ENCODE data around the gene TSC22D2. TPM values are rescaled to one million over a fixed set of nuclear protein-coding genes. Genes with fewer than 3 reads are reported as not detected.

Gene TSC22D2
- total RNA-seq, 2 experiments from 2014 or later = 47.3 to 49.3 TPM

DNA sequence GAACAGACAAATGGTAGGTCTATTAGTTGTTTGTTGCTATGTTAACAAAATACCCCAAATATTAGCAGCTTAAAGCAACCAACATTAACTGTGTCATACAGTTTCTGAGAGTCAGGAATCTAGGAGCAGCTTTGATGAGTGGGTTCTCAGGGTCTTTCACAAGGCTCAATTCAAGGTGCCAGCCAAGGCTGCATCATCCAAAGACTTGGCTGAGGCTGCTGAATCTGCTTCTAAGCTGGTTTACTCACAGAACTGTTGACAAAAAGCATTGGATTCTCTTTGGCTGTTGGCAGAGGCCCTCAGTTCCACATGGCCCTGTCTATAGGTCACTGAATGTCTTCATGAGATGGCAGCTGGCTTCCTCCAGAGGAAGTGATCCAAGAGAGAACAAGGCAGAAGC is 40.3 kb upstream of the TSC22D2 start:
- Mint-ChIP-seq H3K4me3 (no peak overlapping the region), H3K4me1 (ENCODE audit: low read depth) (no peaks in the 10 kb centered on the region), H3K27me3 (no peaks in the 10 kb centered on the region), H3K27ac (no peak overlapping the region), H3K36me3 (ENCODE audit: low read depth) (no peaks in the 10 kb centered on the region), H3K9me3 (no peaks in the 10 kb centered on the region)
- no peaks in the 10 kb centered on the region for H3K27me3 ChIP-seq (ENCODE audit: control insufficient read depth in 1 of 2, insufficient read depth in 2 of 2, low read length in 2 of 2)
- CTCF ChIA-PET = no interaction called here
- H3K36me3 ChIP-seq (ENCODE audit: insufficient read depth, low read length) = no peaks in the 10 kb centered on the region
- intact Hi-C loops (cut with DNase I, micrococcal nuclease) = no loop called here
- TF ChIP-seq, protein P1, sequence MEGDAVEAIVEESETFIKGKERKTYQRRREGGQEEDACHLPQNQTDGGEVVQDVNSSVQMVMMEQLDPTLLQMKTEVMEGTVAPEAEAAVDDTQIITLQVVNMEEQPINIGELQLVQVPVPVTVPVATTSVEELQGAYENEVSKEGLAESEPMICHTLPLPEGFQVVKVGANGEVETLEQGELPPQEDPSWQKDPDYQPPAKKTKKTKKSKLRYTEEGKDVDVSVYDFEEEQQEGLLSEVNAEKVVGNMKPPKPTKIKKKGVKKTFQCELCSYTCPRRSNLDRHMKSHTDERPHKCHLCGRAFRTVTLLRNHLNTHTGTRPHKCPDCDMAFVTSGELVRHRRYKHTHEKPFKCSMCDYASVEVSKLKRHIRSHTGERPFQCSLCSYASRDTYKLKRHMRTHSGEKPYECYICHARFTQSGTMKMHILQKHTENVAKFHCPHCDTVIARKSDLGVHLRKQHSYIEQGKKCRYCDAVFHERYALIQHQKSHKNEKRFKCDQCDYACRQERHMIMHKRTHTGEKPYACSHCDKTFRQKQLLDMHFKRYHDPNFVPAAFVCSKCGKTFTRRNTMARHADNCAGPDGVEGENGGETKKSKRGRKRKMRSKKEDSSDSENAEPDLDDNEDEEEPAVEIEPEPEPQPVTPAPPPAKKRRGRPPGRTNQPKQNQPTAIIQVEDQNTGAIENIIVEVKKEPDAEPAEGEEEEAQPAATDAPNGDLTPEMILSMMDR (IDR thresholded peaks at IDR 0.05) = no peak
- no peak overlapping the region for H3K4me3 ChIP-seq (ENCODE audit: low read length)
- no peak for DNase-seq
- no peak for ATAC-seq (ENCODE audit: poor library complexity)
- H3K9me3 ChIP-seq (ENCODE audit: control insufficient read depth in 1 of 2, insufficient read depth in 1 of 2, low read length in 2 of 2) = no peaks in the 10 kb centered on the region
- H3K27ac ChIP-seq (ENCODE audit: low read depth in 1 of 2, low read length in 2 of 2) = no peak overlapping the region
- no peaks in the 10 kb centered on the region for H3K4me1 ChIP-seq (ENCODE audit: insufficient read depth, low read length)
- POLR2A ChIA-PET = no interaction called here

DNA sequence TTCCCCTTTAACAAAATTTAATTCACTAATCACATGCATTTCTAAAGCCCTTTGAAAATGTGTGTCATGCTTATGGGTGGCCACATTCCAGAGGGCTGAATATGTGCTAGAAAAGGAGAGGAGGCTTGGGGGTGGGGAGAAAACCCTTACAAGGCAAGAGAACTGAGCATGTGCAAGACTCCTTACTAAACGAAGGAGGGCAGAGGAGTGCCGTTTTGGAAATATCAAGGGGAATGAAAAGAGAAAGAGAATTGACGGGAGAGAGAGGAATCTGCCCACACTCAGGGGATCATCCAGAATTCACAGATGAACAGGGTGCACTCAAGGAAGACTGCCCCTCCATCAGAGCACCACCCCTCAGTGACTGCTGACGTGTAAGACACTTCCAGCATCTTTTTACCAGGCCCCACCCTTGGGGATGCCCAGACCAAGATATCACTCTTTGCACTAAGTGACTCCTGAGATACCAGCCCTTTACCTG is 37.9 kb upstream of the TSC22D2 start:
- intact Hi-C loops (cut with DNase I, micrococcal nuclease) = loop anchor here in 1 of 2 experiments (5.0 kb wide), 1 partner anchor 42 kb away; no protein-coding TSS in a partner anchor
- no peak overlapping the region for H3K4me3 Mint-ChIP-seq
- no peak for ATAC-seq (ENCODE audit: poor library complexity)

DNA sequence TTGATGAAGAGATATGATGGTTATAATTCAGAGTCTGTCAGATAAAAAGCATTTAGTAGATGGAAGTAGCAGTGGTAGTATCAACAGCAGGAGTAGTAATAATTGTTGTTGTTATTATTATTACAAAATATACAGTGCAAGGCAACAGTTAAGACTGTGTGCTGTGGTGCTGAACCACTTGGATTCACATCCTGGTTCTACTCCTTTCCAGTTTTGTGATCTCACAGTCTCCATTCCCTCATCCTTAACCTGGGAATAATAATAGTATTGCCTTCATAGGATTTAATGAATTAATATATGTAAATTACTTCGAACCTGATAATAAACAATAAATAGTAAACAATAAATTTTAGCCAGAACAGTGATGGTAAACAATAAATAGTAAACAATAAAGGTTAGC is 37.1 kb upstream of the TSC22D2 start:
- CTCF ChIA-PET = no interaction called here

More for the DNA sequence above, 37.9 kb upstream of the TSC22D2 start:
- no peaks in the 10 kb centered on the region for H3K9me3 Mint-ChIP-seq
- Histone ChIP-seq H3K27me3 (ENCODE audit: control insufficient read depth in 1 of 2, insufficient read depth in 2 of 2, low read length in 2 of 2) (no peaks in the 10 kb centered on the region), H3K36me3 (ENCODE audit: insufficient read depth, low read length) (no peaks in the 10 kb centered on the region), H3K9me3 (ENCODE audit: control insufficient read depth in 1 of 2, insufficient read depth in 1 of 2, low read length in 2 of 2) (no peaks in the 10 kb centered on the region), H3K4me3 (ENCODE audit: low read length) (no peak overlapping the region), H3K27ac (ENCODE audit: low read depth in 1 of 2, low read length in 2 of 2) (no peak overlapping the region), H3K4me1 (ENCODE audit: insufficient read depth, low read length) (no peaks in the 10 kb centered on the region)
- H3K36me3 Mint-ChIP-seq (ENCODE audit: low read depth) = no peaks in the 10 kb centered on the region
- ChIA-PET CTCF (no interaction called here), POLR2A (no interaction called here)
- no peaks in the 10 kb centered on the region for H3K4me1 Mint-ChIP-seq (ENCODE audit: low read depth)
- H3K27ac Mint-ChIP-seq = no peak overlapping the region
- no peaks in the 10 kb centered on the region for H3K27me3 Mint-ChIP-seq
- no peak for DNase-seq
- TF ChIP-seq, protein P1 (IDR thresholded peaks at IDR 0.05) = no peak

More for the DNA sequence above, 37.1 kb upstream of the TSC22D2 start:
- POLR2A ChIA-PET = no interaction called here
- Histone ChIP-seq H3K4me3 (ENCODE audit: low read length) (no peak overlapping the region), H3K9me3 (ENCODE audit: control insufficient read depth in 1 of 2, insufficient read depth in 1 of 2, low read length in 2 of 2) (no peaks in the 10 kb centered on the region), H3K27ac (ENCODE audit: low read depth in 1 of 2, low read length in 2 of 2) (no peak overlapping the region), H3K27me3 (ENCODE audit: control insufficient read depth in 1 of 2, insufficient read depth in 2 of 2, low read length in 2 of 2) (no peaks in the 10 kb centered on the region), H3K36me3 (ENCODE audit: insufficient read depth, low read length) (no peaks in the 10 kb centered on the region), H3K4me1 (ENCODE audit: insufficient read depth, low read length) (no peaks in the 10 kb centered on the region)
- Mint-ChIP-seq H3K4me3 (no peak overlapping the region), H3K27me3 (no peaks in the 10 kb centered on the region), H3K27ac (no peak overlapping the region), H3K9me3 (no peaks in the 10 kb centered on the region), H3K4me1 (ENCODE audit: low read depth) (no peaks in the 10 kb centered on the region), H3K36me3 (ENCODE audit: low read depth) (no peaks in the 10 kb centered on the region)
- no peak for DNase-seq
- TF ChIP-seq, protein P1 (IDR thresholded peaks at IDR 0.05) = no peak
- intact Hi-C loops (cut with DNase I, micrococcal nuclease) = loop anchor here in 1 of 2 experiments (5.0 kb wide), 1 partner anchor 41 kb away; no protein-coding TSS in a partner anchor
- ATAC-seq (ENCODE audit: poor library complexity) = no peak

Measured in CD4-positive, alpha-beta T cell (primary cell).